Sciatic nerve (tissue), 2 donors: ENCODE measurements around the gene CSMD2. TPM values are rescaled to one million over a fixed set of nuclear protein-coding genes. Genes with fewer than 3 reads are reported as not detected.
A peak's percentile ranks its signal among the peaks of the same experiment; 100 is the strongest.

Experiments
- ATAC-seq: fragments of 200-7000 bp; cut with Tn5 transposase; one replicate; pipeline ENCODE4 v1.9.1; 2020; ENCODE audit warnings: mild to moderate bottlenecking, moderate library complexity
- DNase-seq: peaks from one replicate; pipeline ENCODE4 v3.0.0-alpha.2; 2020; ENCODE audit warnings: low spot score
- intact Hi-C: fragments of 100-400 bp; cut with DNase I; formaldehyde crosslinking; loops from one replicate; pipeline ENCODE4 v1.14.2; 2022
- total RNA-seq: library from RNA; stranded (reverse); fragmentation: NEBNext Ultra II Directional; extraction: Animal tissue kit (Norgen Biotek cat#: 25700); gene quantifications from one replicate; pipeline ENCODE4 v1.2.1, GENCODE V29; 2021
- donor health status: DM: no; HTN: no; CAD: no.
- donor health status: DM: no; HTN: no; CAD: no.

Gene CSMD2
- total RNA-seq, 1 donor from 2014 or later = 1.5 TPM

DNA sequence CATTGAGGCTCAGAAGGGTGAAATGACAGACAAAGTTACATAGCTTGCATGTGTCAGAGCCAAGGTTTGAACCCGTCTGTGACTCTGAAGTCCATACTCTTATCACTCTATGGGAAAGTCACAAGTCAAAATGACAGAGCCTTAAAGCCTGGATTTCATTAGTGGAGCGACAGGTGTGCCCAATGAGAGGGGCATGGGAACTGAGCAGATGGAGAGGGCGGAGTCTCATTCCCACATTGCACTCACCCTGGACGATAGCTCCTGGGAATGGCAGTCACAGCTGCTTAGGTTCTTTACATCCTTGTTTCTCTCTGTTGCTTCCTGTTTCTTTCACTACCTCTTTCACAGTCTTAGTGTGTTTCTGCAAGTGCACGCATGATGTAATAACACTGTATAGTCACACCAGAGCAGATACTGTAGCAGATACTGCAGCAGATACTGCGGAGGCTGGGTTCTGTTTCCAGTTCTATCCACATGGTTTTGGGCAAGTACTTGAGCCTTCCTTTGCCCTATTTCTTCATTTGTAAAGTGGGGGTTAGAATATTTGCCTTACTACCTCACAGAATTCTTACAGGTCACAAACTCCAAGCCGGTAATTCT is 565.4 kb downstream of the CSMD2 start:
- DNase-seq (no peak), ATAC-seq (no peak)
- intact Hi-C loops = no loop called here

DNA sequence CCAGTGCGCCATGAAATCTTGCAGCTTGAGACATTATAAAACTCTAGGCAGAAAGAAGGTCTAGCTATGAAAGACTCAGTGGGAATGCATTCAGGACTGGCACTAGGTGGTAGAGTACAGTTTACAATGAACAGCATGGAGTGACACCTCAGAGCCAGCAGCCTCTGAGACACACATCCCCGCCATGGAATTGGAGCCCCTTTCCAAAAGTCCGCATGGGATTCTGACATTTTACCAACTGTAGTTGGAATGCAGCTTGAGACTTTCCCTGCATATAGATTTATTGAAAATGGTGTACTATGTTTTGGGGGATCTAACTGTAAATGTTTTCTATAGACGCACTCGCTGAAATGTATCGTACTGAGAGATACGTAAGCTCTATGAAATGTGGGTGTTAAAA is 576.3 kb downstream of the CSMD2 start:
- intact Hi-C loops = no loop called here
- ATAC-seq (no peak), DNase-seq (no peak)

DNA sequence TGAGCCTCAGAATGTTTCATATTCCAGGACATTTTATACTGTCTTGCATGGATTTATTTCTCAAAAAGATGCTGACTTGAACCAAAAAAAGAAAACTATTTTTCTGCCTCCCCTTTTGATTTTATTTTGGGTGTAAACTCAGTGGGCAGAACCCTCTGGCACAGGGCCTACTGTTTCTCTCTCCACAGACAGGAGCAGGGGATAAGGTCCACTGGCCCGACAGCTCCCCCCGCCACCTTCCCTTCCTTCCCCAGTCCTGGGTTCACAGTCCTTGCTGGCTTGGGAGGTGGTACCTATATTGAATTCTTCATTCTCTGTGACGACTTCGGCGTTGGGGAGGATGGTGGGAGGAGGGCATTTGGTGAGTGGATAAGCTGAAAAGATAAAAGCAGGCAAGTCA is 578.2 kb downstream of the CSMD2 start:
- ATAC-seq (no peak), DNase-seq (no peak)
- intact Hi-C loops = no loop called here

DNA sequence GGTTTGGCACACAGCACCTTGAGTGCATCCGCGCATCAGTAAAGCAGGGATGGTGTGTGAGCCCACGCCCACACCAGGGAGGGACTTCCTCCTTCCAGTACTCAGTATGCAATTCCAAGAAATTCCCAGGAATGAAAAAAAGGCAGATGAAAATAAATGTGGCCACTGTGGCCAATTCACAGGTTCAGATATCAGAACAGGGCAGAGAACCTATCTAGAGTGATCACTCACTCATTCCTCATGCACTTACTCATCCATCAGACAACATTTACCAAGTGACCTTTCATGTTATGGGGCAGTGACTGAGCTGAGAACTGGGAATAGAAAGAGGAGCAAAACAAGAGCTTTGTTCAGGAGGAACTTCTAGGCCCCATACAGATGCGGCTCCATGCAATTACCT is 578.9 kb downstream of the CSMD2 start:
- no peak for ATAC-seq
- DNase-seq = no peak
- intact Hi-C loops = no loop called here

DNA sequence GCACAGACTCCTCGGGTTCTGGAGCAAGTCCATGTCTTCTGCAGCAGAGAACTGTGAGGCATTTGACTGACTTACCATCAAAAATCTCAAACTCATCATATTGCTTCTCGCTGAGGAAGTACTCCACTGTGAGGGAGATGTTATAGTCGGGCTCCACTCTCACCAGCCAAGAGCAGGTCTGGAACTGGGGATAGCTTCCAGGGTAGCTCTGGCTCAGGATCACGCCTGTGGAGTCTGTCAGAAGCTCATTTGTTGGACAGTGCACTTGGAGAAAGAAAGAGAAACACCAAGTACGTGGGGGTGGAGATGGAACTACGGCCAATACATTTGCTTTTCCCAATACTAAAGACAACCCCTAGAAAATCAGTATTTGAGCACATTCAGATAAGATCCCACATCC is 581.5 kb downstream of the CSMD2 start:
- DNase-seq = no peak
- intact Hi-C loops = no loop called here
- ATAC-seq = no peak

DNA sequence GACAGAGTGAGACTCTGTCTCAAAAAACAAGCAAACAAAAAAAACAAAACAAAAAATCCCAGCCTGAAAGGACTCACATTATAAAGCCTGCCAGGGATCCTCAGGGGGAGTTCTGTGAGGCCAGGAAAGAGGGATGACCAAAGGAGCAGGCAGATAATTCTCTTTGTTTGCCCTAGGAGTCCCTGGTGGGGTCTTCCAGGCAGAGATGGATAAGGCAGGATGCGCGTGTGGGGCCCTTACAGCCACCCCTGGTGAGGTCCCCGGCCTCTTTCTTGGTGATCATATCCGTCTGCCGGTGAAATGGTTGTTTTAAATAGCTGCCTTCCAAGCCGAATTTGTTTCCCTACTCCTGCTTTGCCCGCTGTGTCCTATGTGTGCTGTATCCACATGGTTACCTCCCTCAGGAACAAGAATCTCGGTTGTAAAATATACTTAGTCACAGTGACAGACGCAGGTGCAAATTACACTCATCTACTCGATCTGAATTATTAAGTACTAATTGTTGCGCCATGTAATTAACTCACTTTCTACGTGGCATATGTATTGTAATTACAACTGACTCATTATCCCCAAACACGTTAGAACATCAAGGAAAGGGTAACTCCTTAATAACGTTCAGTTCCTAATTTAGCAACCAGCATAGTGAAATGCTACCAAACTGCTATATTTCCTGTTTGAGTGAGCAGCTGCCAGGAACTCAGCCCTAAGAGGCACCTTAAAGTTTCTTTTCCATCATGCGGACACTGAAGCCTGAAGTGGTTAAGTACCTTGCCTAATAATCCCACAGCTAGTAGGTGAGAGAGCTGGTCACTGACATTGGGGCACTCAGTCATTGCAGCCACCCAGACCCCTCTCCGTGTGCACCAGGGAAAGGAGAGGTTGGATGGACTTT is 586.2 kb downstream of the CSMD2 start:
- intact Hi-C loops = no loop called here
- DNase-seq (no peak), ATAC-seq (no peak)

DNA sequence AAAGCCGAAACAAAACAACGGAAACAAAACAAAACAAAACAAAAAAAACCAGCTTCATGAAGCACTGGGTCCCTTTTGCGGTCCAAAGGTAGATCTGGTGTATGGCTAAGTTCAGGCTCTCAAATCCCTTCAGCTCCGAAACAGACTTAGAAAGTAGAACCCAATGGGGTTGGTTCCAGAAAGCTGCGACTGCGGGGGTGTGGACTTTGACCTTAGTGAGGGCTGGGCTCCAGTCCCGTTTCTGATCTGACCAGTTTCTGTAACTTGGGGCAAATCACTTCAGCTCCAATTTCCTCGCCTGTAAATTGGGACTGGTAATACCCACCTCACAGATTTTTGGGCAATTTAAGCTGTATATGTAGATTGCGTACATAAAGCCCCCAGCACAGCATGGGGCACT is 587.4 kb downstream of the CSMD2 start:
- ATAC-seq (no peak), DNase-seq (no peak)
- intact Hi-C loops = no loop called here

DNA sequence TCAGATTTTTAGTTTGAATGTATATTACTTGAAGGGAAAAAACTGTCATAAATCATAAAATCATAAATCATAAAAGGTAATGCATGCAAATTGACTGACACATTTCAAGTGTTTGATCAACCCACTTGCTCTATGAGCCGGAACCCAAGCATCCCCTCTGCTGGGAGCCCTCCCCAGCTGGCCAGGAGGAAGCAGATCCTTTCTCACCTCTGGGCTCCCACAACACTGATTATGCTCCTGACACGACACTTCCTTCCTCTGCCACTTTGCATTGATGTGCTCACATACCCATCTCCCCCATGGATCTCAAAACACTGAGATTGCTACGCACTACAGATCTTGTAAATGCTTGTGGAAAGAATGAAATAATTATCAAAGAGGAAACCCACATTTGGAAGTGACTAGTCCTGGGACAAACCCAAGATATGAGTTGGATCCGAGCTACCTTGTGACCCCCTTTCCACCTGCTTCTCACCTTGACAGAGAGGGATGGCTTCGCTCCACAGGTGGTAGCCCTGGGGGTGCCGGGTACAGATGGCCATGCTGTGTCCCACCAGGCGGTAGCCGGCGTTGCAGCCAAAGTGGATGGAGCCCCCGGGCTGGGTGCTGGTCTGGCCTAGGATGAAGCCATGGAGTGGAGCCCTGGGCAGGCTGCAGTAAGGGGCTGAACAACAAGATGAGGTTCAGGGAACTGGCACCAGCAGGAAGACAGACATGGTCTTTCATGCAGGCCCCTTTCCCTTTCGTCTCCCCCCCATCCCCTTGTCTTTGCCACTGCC is 588.0 kb downstream of the CSMD2 start:
- intact Hi-C loops = no loop called here
- ATAC-seq (no peak), DNase-seq (no peak)

DNA sequence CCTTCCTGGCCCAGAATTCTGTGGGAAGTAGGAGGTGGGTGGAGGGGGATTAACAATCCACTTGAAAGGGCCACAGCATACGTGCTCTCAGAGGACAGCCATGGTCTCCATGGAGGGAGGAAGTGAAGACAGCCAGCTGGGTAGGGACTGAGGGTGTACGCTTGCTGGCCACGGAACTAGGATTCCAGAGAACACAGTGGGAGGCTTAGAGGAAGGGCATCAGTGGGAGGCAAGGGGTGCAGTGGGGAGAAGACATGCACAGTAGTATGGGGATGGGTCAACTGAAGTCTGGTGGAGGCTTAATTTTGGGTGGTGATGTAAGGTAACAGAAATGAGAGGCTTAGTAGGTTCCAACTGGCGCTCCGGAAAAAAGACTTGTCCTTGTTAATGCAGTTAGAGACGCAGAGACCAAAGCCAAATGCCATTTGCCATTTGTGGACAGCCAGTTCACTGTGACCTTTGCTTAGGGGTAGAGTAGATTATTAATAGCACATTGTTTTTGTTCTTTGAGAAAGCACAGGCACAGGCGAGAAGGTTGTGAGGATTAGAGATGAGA is 589.6 kb downstream of the CSMD2 start:
- ATAC-seq (peak; percentile 81), DNase-seq (no peak)
- intact Hi-C loops = no loop called here

DNA sequence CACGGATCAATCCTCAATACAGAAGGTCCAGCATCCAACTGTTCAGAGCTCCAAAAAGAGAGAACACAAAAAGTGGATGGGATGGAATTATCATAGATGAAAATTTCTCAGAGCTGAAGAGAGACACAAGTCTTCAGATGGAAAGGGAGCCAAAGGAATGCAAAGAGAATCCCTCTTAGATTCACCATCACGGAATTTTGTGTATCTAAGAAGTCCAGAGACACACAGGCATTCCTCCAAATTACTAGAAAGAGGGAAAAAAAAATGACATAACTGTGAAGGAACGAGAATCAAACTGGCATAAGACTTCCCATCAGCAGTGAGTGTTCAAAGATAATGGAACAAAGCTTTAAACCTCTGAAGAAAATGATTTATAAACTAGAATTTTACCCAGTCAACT is 591.4 kb downstream of the CSMD2 start:
- intact Hi-C loops = no loop called here
- ATAC-seq (no peak), DNase-seq (no peak)

DNA sequence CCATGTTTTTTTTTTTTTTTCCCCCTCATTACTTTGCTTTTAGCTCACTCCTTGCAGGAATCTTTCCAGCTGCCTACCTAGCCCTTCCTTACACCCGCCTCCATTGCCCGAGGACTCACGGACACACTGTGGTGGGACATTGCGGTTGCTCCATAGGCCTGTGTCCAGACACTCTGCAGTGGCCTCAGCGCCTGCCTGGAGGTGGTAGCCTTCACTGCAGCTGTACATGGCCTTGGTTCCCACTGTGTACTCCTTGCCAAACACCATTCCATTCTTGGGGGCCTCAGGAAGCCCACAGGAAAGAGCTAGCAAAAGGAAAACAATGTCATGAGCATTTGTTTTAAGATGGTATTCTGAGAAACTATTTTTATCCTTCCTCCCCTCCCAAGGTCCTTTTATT is 592.6 kb downstream of the CSMD2 start:
- intact Hi-C loops = no loop called here
- DNase-seq (no peak), ATAC-seq (no peak)

DNA sequence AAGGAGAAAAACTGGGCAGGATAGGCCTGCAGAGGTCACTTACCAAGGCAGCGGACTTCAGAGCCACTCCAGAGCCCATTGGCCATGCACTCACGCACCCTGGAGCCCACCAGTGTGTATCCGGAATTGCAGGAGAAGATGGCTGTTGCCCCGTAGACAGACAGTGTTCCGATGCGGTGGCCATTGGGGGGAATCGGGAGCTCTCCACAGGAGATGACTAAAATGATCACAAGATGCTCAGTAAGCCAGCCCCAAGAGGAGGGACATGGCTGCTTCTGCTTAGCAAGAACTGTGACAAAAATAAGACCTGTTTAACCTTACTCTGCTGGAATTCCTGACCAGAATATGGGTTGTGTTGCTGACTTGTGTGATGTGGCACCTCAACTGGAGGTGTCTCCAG is 595.7 kb downstream of the CSMD2 start:
- intact Hi-C loops = no loop called here
- ATAC-seq (no peak), DNase-seq (no peak)

DNA sequence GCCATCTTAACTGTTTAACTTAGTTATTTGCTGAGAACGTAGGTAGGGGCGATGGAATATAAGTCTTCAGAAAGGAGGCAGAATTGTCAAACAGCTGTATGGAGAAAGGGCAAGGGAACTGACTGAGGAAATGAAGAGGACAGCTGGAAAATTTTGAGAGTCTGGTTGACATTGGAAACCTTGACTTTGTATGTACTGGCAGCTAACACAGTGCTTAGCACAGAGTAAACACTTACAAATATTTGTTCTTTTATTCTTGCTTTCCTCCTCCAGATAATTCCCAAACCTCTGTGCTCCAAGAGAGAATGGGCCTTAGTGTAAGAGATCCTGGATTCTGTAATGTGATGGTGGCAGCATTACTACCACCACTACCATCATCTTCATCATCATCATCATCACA is 601.3 kb downstream of the CSMD2 start:
- ATAC-seq = peak; percentile 83
- intact Hi-C loops = no loop called here
- DNase-seq = no peak

DNA sequence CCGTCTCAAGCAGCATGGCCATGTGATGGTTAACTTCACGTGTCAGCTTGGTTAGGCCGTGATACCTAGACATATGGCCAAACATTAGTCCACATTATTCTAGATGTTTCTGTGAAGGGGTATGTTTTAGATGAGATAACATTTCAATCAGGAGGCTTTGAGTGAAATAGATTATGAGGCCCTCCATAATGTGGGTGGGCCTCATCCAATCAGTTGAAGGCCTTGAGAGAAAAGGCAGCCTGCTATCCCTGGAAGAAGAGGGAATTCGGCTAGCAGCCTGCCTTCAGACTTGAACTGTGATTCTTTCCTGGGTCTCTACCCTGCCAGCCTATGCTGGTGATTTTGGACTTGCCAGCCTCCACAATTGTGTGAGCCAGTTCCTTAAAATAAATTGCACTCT is 602.5 kb downstream of the CSMD2 start:
- DNase-seq (no peak), ATAC-seq (no peak)
- intact Hi-C loops = no loop called here

DNA sequence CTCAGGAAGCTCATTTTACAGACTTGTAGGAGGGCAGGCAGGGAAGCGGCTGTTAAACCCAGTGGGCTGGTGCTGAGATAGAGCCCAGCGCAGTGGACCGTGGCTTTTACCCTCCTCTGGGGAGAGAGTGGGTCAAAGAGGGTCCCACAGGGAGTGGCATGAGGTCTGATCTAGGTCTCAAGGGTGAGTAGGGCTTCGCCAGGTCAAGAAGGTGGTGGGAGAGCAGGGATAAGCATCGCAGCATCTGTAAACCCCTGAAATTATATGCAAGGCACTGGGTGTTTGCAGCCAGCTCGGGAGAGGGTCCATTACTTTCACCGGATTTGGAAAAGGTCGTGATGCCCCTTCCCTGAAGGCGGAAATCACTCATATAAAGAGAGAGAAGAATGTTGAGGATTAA is 603.5 kb downstream of the CSMD2 start:
- DNase-seq = no peak

DNA sequence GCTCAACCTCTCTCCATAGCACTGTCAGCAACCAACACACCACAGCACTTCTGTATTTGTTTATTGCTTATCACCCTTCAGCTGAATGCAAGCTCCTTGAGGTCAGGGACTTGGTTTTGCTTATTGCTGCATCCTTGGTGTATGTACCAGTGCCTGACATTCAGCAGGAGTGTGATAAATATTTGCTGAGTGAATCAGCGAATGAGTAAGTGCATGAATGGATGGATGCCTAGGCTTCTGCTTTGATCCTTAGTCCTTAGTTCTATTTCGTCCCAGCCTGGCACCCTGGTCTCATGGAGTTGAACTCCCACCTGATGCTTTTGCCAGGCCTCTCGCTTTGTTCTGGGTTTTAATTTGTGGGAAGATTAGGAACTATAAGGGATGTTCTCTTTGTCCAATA is 604.4 kb downstream of the CSMD2 start:
- ATAC-seq (no peak), DNase-seq (no peak)
- intact Hi-C loops = no loop called here

More for the DNA sequence above, 603.5 kb downstream of the CSMD2 start:
- no peak for ATAC-seq
- intact Hi-C loops = no loop called here

DNA sequence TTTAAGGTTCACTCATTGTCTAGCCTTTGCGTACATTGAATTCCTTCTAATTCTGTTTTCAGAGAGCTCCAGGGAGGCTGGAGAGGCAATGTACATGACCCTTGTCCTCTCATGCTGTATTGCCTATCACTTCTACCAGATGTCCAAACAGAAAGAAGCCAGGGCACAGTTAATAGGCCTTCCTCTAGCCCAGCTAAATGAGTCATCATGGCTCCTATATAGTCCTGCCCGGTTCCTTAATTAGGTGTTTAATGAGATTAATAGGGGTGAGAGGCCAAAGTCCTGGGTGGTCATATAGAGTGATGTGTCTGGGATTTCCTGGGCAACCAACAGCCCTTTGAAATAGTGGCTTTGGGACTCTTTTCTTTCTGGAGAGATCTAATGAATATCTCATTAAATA is 616.3 kb downstream of the CSMD2 start:
- intact Hi-C loops = no loop called here
- DNase-seq = no peak
- no peak for ATAC-seq

DNA sequence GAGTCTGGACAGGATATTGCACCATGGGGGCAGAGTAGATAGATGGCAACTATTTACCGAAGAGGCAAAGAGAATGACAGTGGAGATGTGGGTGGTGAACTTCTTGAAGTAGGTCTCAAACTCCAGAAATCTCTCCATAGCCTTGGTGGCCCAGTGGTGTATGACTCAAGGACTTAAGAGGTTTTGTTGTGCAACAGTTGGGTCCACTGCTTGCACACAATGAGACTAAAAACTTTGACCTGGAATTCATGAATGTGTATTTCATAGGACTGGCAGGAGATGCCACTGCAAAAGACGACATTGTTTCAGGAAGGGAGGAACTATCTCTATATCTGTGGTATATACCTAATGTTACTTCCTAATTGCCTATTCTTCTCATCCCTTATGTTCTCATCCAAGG is 616.7 kb downstream of the CSMD2 start:
- intact Hi-C loops = no loop called here
- ATAC-seq = no peak
- DNase-seq = no peak

DNA sequence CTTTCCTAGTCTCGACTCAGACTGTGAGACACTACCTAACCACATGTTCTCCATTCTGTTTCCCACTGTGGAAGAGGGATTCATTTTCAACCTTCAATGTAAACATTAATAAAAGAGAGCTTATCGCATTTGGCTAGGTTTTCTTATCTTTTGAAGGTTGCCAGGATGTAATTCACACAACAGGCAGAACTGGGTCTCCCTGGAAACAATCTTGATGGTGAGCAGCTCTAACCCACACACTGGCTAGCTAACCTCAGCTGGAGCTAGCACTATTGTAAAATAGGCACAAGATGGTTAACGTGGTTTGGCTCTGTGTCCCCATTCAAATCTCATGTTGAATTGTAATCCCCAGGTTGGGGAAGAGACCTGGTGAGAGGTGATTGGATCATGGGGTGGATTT is 617.5 kb downstream of the CSMD2 start:
- intact Hi-C loops = no loop called here
- DNase-seq = no peak
- ATAC-seq = no peak

DNA sequence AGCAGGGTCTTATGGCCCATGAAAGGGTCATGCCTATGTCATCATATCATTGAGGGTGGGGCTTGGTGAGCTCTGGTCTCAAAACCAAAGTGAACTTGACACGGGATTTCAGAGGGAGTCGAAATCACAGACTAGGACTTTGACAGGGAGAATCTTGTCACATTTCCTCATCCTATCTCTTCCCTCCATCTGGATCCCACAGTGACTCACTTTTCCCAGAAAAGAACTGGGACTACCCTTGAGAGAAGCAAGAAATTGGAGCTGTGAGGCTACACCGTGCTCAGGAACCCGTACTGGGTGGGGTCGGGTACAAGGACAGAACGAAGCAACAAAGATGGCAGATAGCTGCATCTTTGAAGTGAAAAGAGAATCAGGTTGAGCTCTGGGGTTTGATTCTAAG is 623.1 kb downstream of the CSMD2 start:
- no peak for DNase-seq
- intact Hi-C loops = no loop called here
- ATAC-seq = no peak
